NCI-H1436 treated with DMSO at 0.1 percent for 48 hours (cell line): ENCODE measurements around the gene TXNDC17.
"Not testable (repeated sequence)": the region's sequence is repeated elsewhere in the genome, so short reads cannot be mapped to it uniquely, and the experiment has no call there.

Experiments
- DNase-seq: peaks from one replicate; lab custom pipeline; 2025; lab: John Stamatoyannopoulos, UW

Gene TXNDC17

DNA sequence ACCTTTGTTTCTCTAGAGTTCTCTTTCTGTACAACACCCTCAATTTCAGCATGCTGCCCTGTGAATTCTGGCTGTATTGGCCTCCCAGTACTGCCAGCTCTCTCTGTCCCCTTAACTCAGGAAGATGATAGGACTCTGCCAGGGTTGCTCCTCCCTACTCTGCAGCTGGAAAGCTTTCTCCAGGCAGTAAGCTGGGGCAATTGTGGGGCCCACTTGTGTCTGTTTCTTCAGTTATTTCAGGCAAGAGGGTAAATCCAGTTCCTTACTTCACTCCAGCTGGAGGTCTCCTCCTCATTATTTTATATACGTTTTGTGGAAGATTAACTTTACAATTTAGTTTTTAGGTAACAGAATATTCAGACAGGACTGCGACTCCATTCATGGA is 20.6 kb downstream of the TXNDC17 start:
- DNase-seq = no peak

DNA sequence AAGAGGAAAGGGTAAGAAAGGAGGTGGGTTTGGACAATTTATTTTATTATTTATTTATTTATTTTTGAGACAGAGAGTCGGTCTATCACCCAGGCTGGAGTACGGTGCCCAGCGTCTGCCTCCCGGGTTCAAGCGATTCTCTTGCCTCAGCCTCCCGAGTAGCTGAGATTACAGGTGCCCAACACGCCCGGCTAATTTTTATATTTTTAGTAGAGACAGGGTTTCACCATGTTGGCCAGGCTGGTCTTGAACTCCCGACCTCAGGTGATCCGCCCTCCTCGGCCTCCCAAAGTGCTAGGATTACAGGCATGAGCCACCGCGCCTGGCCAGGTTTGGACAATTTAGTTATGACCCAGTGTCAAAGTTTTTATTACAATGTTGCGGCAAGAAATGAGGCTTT is 22.3 kb downstream of the TXNDC17 start:
- not testable (repeated sequence) for DNase-seq

DNA sequence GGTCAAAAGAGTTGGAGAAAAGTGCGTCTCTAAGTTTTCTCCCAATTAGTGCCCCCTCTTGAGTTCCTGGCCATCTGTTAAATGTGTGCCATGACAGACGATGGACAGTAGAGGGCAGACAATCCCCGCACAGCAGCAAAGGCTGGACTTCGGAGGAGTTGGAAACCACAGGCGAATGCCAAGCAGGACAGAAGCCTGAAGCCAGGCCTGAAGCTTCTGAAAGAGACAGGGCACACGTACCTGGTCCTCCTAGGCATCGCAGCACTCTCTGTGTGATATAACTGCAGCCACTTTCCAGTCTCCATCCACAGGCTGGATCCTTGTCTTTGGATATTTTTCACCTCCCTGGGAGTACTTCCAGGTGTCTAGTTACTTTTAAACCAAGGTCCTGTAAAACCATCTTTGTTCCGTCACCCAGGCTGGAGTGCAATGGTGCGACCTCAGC is 25.2 kb downstream of the TXNDC17 start:
- DNase-seq = no peak

DNA sequence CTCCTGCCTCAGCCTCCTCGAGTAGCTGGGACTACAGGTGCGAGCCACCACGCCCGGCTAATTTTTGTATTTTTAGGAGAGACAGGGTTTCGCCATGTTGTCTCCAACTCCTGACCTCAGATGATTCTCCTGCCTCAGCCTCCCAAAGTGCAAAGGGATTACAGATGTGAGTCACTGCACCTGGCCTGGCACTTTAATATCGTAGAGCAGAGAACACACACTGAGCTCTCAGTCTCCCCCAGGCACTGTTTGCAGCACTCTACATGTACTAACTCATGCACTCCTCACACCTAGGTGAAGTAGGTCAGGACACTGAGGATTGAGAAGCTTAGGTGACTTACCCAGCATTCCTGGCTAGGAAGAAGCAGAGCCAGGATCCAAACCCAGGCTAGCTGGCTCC is 25.7 kb downstream of the TXNDC17 start:
- no peak for DNase-seq

DNA sequence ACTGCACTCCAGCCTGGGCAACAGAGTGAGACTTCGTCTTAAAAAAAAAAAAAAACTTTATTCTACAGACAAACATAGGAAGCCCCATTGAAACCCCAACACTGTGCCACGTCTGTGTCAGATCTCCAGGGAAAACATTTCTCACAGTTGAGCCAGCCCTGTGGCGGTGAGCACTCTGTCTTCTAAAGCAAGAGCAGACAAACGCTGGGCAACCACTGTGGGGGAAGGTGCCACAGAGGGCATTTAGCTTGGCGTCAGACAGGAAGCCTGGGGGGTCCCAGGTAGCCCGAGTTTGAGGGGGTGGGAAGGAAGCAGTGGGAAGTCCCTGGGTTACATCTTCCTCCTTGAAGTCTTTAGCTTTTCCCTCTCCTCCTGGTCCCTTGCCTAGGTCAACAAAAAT is 26.7 kb downstream of the TXNDC17 start:
- DNase-seq = no peak

DNA sequence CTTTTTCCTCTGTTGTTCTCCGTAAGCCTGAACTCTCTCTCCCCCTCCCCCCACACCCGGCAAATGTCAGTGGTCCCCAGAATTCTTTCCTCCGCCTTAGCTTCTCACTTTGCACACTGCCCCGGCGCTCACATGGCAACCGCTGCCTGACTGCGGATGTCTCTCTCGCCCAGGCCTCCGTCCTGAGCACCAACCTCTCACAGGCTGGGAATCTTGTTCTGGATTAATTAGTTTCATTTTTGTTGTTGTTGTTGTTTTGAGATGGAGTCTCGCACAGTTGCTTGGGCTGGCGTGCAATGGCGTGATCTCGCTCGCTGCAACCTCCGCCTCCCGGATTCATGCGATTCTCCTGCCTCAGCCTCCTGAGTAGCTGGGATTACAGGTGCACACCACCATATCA is 27.4 kb downstream of the TXNDC17 start:
- no peak for DNase-seq

DNA sequence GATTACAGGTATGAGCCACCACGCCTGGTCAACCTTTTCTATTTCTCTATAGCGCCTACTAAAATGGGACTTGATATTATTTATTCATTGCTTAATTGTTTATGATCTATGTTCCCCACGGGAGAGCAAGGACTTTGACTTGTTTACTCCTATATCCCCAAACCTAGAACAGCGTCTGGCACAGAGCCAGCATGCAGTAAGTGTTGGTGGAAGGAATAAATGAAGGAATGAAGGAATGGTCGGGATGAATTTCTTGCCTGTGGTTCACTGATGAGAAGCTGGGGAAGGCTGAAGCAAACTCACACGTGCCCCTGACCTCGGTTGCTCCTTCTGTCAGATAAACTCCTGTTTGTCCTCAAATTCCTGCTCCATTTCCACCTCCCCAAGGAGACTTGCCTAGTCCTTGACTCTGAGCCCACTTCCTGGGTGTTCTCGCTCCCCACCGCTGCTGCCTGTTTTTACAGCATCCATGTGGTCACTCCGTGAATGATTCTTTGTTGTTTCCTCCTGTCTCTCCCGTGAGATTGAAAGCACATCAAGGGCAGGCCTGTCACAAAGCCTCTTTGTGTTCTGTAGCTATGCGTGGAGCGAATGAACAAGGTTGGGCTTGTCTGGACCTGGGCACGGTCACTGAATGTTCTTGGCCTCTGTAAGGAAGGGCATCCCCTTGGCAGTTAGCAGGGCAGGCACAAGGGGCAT is 28.0 kb downstream of the TXNDC17 start:
- DNase-seq = no peak

DNA sequence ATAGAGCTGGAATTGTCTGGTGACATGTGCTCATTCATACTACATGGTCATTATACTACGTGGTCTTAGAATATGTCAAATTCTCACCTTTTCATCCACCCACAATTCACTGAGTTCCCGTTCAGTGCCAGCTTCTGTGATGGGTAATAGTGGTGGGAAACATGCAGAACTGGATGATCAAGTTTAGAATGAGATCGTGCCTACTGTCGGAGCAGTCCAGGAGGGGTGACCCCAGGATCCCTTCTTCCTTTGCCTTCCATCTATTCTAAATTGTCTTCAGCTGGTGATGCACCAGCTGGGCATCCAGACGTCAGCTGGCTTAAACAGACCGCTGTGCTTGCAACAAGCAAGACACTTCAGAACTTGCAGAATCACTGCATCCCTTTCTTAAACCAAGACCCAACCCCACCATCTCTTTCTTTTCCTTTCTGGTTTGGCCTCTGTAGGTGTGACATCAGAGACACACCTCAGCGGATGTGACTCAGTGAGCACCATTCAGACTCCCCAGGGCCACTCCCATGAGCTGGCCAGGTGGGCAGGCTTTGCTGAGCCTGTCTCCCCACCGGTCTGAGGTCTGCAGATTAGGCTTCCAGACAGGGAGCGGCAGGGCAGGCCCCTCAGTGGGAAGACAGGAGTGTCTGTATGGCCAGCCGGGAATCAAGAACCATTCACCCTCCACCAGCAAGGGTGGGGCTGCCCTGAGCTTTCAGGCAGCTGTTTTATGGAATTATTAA is 28.8 kb downstream of the TXNDC17 start:
- no peak for DNase-seq

DNA sequence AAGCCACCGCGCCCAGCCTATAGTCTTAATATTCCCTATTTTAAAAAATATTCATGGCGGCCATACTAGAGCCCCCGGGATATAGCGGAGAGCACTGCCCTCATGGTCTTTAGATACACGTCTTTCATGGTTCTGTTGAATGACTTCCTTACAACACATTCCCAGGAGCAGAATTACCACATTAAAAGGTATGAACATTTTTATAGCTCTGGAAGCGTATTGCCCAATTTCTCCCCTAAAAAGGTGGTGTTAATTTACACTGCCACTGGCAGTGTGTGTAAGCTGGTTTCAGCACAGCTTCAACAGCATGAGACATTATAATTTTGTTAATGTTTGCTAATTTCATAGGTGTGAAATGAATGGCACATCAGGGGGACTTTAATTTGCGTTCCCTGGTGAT is 29.7 kb downstream of the TXNDC17 start:
- DNase-seq = no peak

DNA sequence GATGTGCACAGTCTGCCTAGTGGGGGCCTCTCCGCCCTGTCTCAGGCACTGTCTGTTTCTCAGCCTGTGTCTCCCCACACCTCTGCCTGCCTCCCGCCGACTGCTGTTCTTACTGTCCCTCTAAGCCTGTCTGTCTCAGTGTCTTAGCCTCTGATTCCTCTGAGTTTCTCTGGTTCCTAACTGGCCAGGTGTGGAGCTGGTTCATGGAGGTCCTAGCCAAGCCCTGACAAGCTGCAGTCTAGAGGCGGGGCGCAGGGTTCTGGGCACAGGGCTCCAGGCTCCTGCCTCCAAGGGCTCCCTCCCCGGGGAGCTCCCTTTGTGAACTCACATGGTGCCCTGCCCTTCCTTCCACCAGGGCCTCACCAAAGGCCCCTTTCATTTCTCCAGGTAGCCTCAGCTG is 30.1 kb downstream of the TXNDC17 start:
- no peak for DNase-seq

DNA sequence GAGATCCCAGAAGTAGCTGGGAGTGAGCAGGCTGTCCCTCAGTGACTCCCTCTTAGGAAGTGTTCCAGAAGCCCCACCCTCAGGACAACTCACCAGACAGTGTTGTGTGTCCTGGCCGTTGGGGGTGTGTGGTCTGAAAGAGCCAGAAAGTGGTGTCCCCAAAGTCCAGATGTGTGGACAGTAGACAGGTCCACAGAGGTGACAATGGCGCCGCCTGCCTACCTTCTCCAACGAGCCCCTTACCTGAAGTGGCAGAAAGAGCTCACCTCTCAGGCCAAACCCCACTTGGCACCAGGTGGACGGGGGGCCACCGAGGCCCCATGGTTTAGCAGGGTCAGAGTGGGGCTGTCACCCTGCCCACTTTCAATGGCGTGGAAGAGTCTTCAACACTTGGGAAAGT is 30.6 kb downstream of the TXNDC17 start:
- DNase-seq = no peak

DNA sequence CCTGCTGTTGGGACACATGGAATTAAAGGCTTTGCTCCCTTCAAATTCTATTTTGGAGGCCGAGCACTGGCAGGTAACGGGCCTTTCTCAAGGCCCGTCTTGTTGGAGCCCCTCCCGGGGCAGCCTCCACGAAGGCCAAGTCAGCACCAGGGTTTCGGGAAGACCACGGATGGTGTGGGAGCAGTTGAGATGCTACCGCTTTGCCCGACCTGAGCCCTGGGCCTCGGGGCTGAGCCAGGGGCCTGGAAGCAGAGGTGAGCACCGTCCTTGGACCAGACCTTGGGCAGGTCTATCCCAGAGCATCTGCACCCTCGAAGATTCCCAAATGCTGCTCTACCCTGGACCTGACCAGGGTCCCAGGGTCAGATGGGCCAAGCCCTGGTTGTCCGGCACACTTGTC is 33.7 kb downstream of the TXNDC17 start:
- DNase-seq = no peak

DNA sequence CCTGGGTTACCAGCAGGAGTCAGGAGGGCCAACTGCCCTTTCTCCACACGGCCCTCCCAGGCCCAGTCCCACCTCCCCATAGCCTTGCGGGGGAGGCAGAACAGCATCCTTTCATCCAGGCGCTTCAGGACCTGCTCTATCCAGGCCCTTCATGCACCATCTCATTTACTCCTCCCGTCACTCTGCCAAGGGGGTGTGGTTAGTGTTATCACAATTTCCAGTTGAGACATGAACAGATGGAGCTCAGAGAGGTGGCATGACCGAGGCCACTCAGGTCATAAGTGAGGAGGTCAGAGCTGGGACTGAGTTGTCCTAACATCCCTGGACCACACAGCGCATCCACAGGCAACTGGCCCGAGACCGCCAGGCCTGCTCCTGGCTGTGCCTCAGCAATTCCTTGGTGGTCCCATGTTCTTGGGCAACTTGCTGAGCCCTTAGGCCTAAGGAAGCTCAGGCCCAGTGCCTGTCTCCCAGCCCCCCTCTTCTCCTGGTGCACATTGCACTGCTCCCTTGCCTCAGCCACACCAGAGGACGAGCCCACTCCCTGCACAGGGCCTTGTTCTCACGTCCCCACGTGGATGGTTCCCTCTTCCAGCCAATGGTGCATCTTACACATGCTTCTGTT is 34.5 kb downstream of the TXNDC17 start:
- DNase-seq = no peak

DNA sequence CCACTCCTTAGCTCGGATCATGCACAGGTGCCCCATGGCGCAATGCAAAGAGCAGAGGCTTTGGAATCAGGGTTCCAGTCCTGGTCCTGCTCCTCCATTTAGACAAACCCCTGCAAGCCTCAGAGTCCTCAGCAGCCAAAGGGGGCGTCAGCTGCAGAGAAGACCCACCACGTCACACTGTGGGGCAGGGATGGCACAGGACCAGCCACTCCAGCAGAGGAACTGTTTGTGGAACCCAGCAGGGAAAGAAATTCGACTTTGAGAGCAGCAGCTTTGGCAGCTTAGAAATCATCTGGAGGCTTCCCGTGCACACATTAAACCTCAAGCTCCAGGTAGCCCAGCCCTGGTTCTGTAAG is 35.9 kb downstream of the TXNDC17 start:
- DNase-seq = no peak

DNA sequence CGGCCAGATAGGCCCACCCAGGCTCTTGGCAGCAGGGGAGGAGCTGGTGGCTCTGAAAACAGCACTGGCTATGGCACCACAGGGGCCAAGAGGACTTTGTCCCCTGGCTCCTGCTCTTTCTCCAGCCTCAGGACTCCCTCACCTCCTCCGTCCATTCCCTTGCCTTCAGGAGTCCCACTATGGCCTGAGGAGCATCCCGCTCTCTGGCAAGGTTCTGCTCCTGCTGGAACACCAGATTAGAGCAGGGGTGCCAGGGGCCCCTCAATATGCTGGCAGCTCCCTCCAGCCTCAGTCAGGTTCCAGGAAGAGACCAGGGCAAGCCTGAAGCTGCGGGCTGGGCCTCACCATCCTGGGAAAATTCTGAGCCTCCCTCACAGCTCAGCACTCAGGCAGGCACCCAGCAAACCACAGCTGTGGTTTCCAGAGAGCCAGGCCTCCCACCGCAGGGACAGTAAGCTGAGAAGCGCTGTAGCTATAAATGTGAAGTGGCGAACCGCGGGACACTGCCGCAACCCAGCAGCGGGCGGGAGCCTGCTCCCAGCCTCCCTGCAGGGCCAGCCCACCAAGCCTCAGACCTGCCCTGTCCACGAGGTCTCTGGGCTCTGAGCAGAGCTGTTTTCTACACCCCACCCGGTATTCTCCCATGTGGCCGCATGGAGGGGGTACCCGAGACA is 36.4 kb downstream of the TXNDC17 start:
- DNase-seq = no peak

DNA sequence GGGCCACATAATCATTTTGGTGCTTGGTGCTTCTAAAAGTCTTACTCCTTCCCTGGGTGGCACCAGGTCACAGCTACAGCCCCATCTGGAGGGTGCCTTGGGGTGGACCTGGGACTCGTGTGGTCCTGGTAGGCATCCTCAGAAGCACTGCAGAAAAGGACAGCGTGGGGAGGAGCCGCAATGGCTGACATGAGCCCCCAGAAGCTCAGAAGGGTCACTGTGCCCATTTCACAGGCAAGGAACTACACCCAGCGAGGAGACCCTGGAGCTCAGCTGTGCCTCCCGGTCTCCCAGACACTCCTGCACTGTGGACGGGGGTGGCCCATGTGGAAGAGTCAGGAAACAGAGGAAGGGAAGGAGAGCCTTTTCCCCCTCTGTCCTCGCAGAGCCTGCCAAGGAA is 37.1 kb downstream of the TXNDC17 start:
- no peak for DNase-seq

DNA sequence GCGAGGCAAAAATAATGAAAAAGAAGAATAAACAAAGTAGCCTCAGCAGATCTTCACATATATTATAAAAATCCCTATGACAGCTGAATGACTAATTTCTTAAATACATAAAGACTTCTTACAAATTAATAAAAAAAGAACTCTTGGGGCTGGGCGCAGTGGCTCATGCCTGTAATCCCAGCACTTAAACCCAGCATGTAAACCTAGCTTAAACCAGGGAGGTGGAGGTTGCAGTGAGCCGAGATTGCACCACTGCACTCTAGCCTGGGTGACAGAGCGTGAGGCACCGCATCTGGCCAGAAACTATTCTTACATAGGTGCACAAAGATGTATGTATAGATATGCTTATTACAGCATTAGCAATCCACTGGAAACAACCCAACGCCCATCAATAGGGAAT is 38.4 kb downstream of the TXNDC17 start:
- no peak for DNase-seq

DNA sequence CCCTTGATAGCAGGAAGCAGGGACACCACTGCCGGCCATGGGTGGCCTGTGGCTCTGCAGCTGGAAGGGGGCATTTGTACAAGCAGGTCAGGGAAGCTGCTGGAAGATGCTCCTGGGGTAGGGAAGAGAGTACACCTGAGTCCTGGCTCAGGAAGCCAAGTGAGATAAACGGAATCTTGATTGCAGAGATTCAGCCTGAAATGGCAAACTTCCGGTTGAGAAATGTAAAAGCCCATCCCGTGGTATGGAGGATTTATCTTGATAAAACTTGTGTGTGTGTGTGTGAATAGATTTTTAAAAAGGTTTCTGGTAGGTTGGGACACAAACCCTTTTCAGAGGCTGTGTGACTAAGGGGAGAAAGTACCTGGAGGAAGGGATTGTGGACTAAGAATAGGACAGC is 40.3 kb downstream of the TXNDC17 start:
- DNase-seq = no peak

DNA sequence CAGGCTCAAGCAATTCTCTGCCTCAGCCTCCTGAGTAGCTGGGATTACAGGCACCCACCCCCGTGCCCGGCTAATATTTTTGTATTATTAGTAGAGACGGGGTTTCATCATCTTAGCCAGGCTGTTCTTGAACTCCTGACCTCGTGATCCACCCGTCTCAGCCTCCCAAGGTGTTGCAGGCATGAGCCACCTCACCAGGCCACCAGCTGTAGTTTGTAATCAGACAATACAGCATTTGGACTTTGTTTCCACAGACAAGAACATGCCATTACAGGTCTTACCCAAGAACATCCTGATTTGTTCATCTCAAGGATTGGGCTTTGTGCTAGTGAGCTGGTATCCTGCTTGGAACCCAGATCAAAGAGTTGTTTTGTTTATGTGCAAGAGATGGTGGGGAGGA is 40.8 kb downstream of the TXNDC17 start:
- no peak for DNase-seq

DNA sequence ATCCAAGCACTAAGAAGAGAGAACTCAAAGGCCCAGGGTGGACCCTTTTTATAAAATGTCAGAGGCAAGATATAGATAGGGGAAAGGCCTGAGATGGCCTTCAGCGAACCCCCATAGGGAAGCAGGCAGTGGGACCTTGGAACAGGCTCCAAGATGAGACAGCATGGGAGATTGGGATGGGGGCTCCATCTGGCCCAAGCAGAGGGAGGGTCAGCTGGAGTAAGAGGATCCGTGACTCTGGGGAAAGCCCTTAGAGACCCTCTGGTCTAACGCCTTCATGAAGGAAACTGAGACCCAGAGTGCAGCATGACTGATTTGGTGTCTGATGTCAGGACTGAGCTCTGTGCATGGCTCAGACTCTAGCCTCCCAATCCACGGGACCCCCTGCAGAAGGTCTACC is 41.5 kb downstream of the TXNDC17 start:
- DNase-seq = no peak

DNA sequence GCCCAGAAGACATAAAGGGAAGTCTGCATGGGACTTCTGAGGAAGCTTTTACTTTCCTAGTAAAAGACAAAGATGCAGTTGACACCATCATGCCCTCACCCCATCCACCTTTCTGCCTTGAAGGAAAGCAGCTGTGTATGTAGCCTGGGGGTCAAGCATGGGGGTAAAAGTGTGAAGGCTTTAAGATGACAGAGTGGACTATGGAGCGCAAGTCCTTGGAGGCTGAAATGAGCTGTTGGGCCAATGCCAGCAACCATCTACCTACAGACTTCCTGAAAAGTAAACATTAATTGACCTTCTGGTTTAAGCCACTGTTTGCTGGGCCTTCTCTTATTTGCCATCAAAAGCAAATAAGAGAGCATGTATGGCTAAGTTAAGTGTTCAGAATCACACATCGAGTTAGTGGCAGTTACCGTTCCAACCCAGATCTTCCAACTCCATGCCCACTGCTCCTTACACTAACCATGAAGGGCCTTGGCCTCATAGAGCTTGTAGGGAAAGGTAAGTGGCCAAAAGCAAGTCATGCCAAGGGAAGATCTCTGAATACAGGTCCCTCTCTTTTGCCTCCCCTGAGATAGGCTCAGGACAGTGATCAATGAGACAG is 42.3 kb downstream of the TXNDC17 start:
- DNase-seq = no peak

DNA sequence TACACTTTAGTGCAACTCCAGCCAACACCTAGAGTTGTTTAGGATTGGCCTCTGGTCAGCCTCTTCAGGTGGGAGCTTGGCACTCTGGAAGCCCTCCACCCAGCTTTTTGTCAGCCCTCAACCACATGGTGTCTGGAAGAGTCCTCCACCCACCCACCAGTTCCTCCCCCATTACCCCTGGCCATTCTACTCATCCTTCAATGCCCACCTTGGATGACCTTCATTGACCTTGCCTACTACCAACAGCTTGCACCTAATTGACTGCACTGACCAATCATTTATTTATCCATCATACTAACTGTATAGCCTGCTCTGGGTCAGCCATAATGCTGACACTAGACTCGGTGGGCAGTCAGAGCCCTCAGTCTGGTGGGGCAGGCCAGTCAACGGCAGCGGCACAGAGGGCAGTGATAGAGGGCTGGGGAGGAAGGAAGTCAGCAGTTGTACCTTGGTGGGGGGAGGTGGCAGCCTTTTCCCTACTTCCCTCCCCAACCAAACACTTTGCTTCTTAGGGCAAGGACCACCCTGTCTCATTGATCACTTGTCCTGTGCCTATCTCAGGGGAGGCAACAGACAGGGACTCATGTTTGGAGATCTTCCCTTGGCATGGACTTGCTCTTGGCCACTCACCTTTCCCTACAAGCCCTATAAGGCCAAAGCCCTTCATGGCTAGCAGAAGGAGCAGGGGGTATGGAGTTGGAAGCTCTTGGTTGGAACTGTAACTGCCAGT is 43.0 kb downstream of the TXNDC17 start:
- no peak for DNase-seq
